ENCODE results near the gene FAM131A. TPM values are rescaled to one million over a fixed set of nuclear protein-coding genes. Genes with fewer than 3 reads are reported as not detected.

The FAM131A gene
- total and polyA plus RNA-seq, 2 donors (not counting 1 experiment from before 2014, with no cell fraction given) = 11.7 to 13.4 TPM

GRCh38 chr3:184348057-184348382, 10.6 kb downstream of the FAM131A start:
- Histone ChIP-seq H3K4me1 (ENCODE audit: control insufficient read depth in 2 of 2, insufficient read depth in 2 of 2, low read length in 2 of 2) (no peaks in the 10 kb centered on the region), H3K9me3 (ENCODE audit: control extremely low read depth in 1 of 3, control insufficient read depth in 2 of 3, insufficient read depth in 1 of 3, low read length in 2 of 3) (no peaks in the 10 kb centered on the region), H3K4me3 (ENCODE audit: control extremely low read depth in 1 of 5, extremely low read depth in 1 of 5, insufficient read depth in 1 of 5, low read depth in 2 of 5, low read length in 4 of 5) (no peak overlapping the region), H3K4me2 (replicated peaks; ENCODE audit: low read depth, low read length, poor library complexity, severe bottlenecking) (no peak overlapping the region), H3K9ac (ENCODE audit: low read length) (no peak overlapping the region), H3K79me2 (ENCODE audit: control insufficient read depth, insufficient read depth, low read length) (no peaks in the 10 kb centered on the region), H3K27me3 (replicated peaks in 1 of 4; ENCODE audit: control extremely low read depth in 1 of 4, control insufficient read depth in 3 of 4, insufficient read depth in 4 of 4, low read length in 3 of 4) (no peaks in the 10 kb centered on the region), H2AFZ (ENCODE audit: insufficient read depth, low read depth, low read length, poor library complexity, severe bottlenecking) (no peak overlapping the region), H3K27ac (ENCODE audit: low read length in 2 of 2) (no peak overlapping the region), H4K20me1 (ENCODE audit: control insufficient read depth, insufficient read depth, low read length, poor library complexity, severe bottlenecking) (no peaks in the 10 kb centered on the region), H3K36me3 (replicated peaks in 1 of 2; ENCODE audit: control extremely low read depth in 1 of 2, control insufficient read depth in 1 of 2, extremely low read depth in 1 of 2, insufficient read depth in 2 of 2, low read length in 1 of 2) (peaks cover 0 to 4% of the 10 kb centered on the region in 2 experiments)
- ATAC-seq (ENCODE audit: low read depth) (no peak), DNase-seq (no peak)
- no peak overlapping the region for H3K4me3 Mint-ChIP-seq
- H3K9me3 Mint-ChIP-seq (ENCODE audit: insufficient read depth) = no peaks in the 10 kb centered on the region
- no peaks in the 10 kb centered on the region for H3K27me3 Mint-ChIP-seq
- POLR2A ChIA-PET = no interaction called here
- no peak overlapping the region for H3K27ac Mint-ChIP-seq
- WGBS (ENCODE audit: insufficient coverage) = 95% methylated on average over 4 of the region's 4 CpGs
- intact Hi-C loops (cut with micrococcal nuclease) = no loop called here
- TF ChIP-seq CTCF (IDR thresholded peaks at IDR 0.05) (no peak), EZH2 (IDR thresholded peaks at IDR 0.05; ENCODE audit: borderline replicate concordance, insufficient read depth, low read depth, low read length, poor library complexity, severe bottlenecking) (no peak)
- no peaks in the 10 kb centered on the region for H3K4me1 Mint-ChIP-seq
- CTCF ChIA-PET = interaction anchor here (0.6 to 1.4 kb wide), 3 partner anchors 27 to 165 kb away, joined by 3 read pairs; no protein-coding TSS in a partner anchor

- CTCF ChIA-PET = interaction anchor here (0.6 kb wide), 1 partner anchor 476 kb away, joined by 4 read pairs; no protein-coding TSS in a partner anchor
- H3K27ac ChIP-seq (ENCODE audit: low read length in 2 of 2) = no peak overlapping the region
Measured at GRCh38 chr3:184349563-184350470, 12.4 kb downstream of the FAM131A start.

More at GRCh38 chr3:184349563-184350470, 12.4 kb downstream of the FAM131A start:
- intact Hi-C loops (cut with micrococcal nuclease) = no loop called here
- H3K79me2 ChIP-seq (ENCODE audit: control insufficient read depth, insufficient read depth, low read length) = no peaks in the 10 kb centered on the region
- no peaks in the 10 kb centered on the region for H3K27me3 ChIP-seq (replicated peaks in 1 of 4; ENCODE audit: control extremely low read depth in 1 of 4, control insufficient read depth in 3 of 4, insufficient read depth in 4 of 4, low read length in 3 of 4)
- no peaks in the 10 kb centered on the region for H3K9me3 ChIP-seq (ENCODE audit: control extremely low read depth in 1 of 3, control insufficient read depth in 2 of 3, insufficient read depth in 1 of 3, low read length in 2 of 3)
- Mint-ChIP-seq H3K4me3 (no peak overlapping the region), H3K4me1 (no peaks in the 10 kb centered on the region), H3K27ac (no peak overlapping the region), H3K27me3 (no peaks in the 10 kb centered on the region), H3K9me3 (ENCODE audit: insufficient read depth) (no peaks in the 10 kb centered on the region)
- H3K4me1 ChIP-seq (ENCODE audit: control insufficient read depth in 2 of 2, insufficient read depth in 2 of 2, low read length in 2 of 2) = peaks cover 0 to 8% of the 10 kb centered on the region in 2 donors
- ATAC-seq (ENCODE audit: low read depth) = no peak
- no peak for TF ChIP-seq CTCF (IDR thresholded peaks at IDR 0.05)
- no peak overlapping the region for H3K4me3 ChIP-seq (ENCODE audit: control extremely low read depth in 1 of 5, extremely low read depth in 1 of 5, insufficient read depth in 1 of 5, low read depth in 2 of 5, low read length in 4 of 5)
- no peaks in the 10 kb centered on the region for H4K20me1 ChIP-seq (ENCODE audit: control insufficient read depth, insufficient read depth, low read length, poor library complexity, severe bottlenecking)
- H2AFZ ChIP-seq (ENCODE audit: insufficient read depth, low read depth, low read length, poor library complexity, severe bottlenecking) = no peak overlapping the region
- no peak for DNase-seq
- WGBS (ENCODE audit: insufficient coverage) = 99% methylated on average over 7 of the region's 10 CpGs
- POLR2A ChIA-PET = no interaction called here
- no peak overlapping the region for H3K9ac ChIP-seq (ENCODE audit: low read length)
- no peak overlapping the region for H3K4me2 ChIP-seq (replicated peaks; ENCODE audit: low read depth, low read length, poor library complexity, severe bottlenecking)
- H3K36me3 ChIP-seq (replicated peaks in 1 of 2; ENCODE audit: control extremely low read depth in 1 of 2, control insufficient read depth in 1 of 2, extremely low read depth in 1 of 2, insufficient read depth in 2 of 2, low read length in 1 of 2) = no peaks in the 10 kb centered on the region
